ENCODE data around the gene GRB7.
"Not testable (repeated sequence)": the region's sequence is repeated elsewhere in the genome, so short reads cannot be mapped to it uniquely, and the experiment has no call there.

GRB7 gene

GRCh38 chr17:39719563-39720355 is 18.0 kb upstream of the GRB7 start:
- POLR2A ChIA-PET: interaction anchor here (0.8 to 1.0 kb wide), 2 partner anchors 9 to 20 kb away, joined by 3 read pairs; partner anchors contain the start of gene ERBB2
- DNase-seq (ENCODE audit: low read depth, low spot score): no peak
- TF ChIP-seq CTCF (IDR thresholded peaks at IDR 0.05; ENCODE audit: insufficient read depth, low read length, missing control alignments): no peak
- H3K4me3 ChIP-seq (ENCODE audit: low read depth, low read length): no peak overlapping the region
- CTCF ChIA-PET: interaction anchor here (1.1 to 4.5 kb wide), 5 partner anchors 10 to 98 kb away, joined by 3 to 48 read pairs (median 6); partner anchors contain the start of gene MIEN1

GRCh38 chr17:39722104-39722503 is 15.6 kb upstream of the GRB7 start:
- ChIA-PET POLR2A (interaction anchor here (0.6 to 1.2 kb wide), 2 partner anchors 8 to 22 kb away, joined by 4 read pairs; partner anchors contain the start of gene ERBB2), CTCF (interaction anchor here (0.6 to 4.5 kb wide), 3 partner anchors 7 to 58 kb away, joined by 3 to 48 read pairs (median 3); partner anchors contain the start of genes ERBB2 and MIEN1)
- no peak for DNase-seq (ENCODE audit: low read depth, low spot score)
- TF ChIP-seq CTCF (IDR thresholded peaks at IDR 0.05; ENCODE audit: insufficient read depth, low read length, missing control alignments): no peak
- H3K4me3 ChIP-seq (ENCODE audit: low read depth, low read length): no peak overlapping the region

- CTCF ChIA-PET: no interaction called here
- POLR2A ChIA-PET: no interaction called here
- no peak for TF ChIP-seq CTCF (IDR thresholded peaks at IDR 0.05; ENCODE audit: insufficient read depth, low read length, missing control alignments)
- DNase-seq (ENCODE audit: low read depth, low spot score): no peak
- H3K4me3 ChIP-seq (ENCODE audit: low read depth, low read length): no peak overlapping the region
These were observed 14.5 kb upstream of the GRB7 start for GRCh38 chr17:39722965-39723848.

GRCh38 chr17:39724731-39725130 is 13.0 kb upstream of the GRB7 start:
- no peak for TF ChIP-seq CTCF (IDR thresholded peaks at IDR 0.05; ENCODE audit: insufficient read depth, low read length, missing control alignments)
- H3K4me3 ChIP-seq (ENCODE audit: low read depth, low read length): no peak overlapping the region
- ChIA-PET CTCF (no interaction called here), POLR2A (no interaction called here)
- DNase-seq (ENCODE audit: low read depth, low spot score): no peak

- H3K4me3 ChIP-seq (ENCODE audit: low read depth, low read length); DNase-seq (ENCODE audit: low read depth, low spot score); POLR2A ChIA-PET: not testable (repeated sequence)
- CTCF ChIA-PET: interaction anchor here (1.0 to 1.5 kb wide), 2 partner anchors 23 to 107 kb away, joined by 3 read pairs; no protein-coding TSS in a partner anchor
These were observed 11.8 kb upstream of the GRB7 start for GRCh38 chr17:39725923-39726322.

- no peak for TF ChIP-seq CTCF (IDR thresholded peaks at IDR 0.05; ENCODE audit: insufficient read depth, low read length, missing control alignments)
- POLR2A ChIA-PET: no interaction called here
- DNase-seq (ENCODE audit: low read depth, low spot score): no peak
- CTCF ChIA-PET: interaction anchor here (1.0 to 1.5 kb wide), 2 partner anchors 24 to 108 kb away, joined by 3 read pairs; no protein-coding TSS in a partner anchor
- no peak overlapping the region for H3K4me3 ChIP-seq (ENCODE audit: low read depth, low read length)
These were observed 11.1 kb upstream of the GRB7 start for GRCh38 chr17:39726617-39727016.
